ENCODE results near the gene TRAPPC2B. TPM values are rescaled to one million over a fixed set of nuclear protein-coding genes. Genes with fewer than 3 reads are reported as not detected.

TRAPPC2B gene
- total and polyA plus RNA-seq, 2 of the 13 experiments (the other 11 are each of a cell fraction or from before 2014, with no cell fraction given): 13.3 to 17.7 TPM

DNA sequence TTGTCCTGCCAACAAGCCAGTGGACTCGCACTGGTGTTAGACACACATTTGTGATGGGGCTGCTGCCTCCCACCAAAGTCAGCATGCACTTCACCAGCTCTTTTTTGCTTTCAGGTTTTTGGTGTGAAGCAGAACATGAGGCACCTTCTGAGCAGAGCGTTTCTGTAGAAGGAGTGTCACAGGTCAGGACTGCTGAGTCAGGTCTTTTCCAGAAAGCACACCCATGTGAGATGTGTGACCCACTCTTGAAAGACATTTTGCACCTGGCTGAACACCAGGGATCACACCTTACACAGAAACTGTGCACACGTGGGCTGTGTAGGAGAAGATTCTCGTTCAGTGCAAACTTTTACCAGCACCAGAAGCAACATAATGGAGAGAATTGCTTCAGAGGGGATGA, 7.4 kb upstream of the TRAPPC2B start (continued):
- TF ChIP-seq, protein P1, sequence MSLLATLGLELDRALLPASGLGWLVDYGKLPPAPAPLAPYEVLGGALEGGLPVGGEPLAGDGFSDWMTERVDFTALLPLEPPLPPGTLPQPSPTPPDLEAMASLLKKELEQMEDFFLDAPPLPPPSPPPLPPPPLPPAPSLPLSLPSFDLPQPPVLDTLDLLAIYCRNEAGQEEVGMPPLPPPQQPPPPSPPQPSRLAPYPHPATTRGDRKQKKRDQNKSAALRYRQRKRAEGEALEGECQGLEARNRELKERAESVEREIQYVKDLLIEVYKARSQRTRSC (CRISPR knock-in tag; IDR thresholded peaks at IDR 0.05; ENCODE audit: low read depth): no peak
- TF ChIP-seq, protein P2, sequence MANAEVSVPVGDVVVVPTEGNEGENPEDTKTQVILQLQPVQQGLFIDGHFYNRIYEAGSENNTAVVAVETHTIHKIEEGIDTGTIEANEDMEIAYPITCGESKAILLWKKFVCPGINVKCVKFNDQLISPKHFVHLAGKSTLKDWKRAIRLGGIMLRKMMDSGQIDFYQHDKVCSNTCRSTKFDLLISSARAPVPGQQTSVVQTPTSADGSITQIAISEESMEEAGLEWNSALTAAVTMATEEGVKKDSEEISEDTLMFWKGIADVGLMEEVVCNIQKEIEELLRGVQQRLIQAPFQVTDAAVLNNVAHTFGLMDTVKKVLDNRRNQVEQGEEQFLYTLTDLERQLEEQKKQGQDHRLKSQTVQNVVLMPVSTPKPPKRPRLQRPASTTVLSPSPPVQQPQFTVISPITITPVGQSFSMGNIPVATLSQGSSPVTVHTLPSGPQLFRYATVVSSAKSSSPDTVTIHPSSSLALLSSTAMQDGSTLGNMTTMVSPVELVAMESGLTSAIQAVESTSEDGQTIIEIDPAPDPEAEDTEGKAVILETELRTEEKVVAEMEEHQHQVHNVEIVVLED (CRISPR knock-in tag; IDR thresholded peaks at IDR 0.05; ENCODE audit: borderline replicate concordance): no peak

DNA sequence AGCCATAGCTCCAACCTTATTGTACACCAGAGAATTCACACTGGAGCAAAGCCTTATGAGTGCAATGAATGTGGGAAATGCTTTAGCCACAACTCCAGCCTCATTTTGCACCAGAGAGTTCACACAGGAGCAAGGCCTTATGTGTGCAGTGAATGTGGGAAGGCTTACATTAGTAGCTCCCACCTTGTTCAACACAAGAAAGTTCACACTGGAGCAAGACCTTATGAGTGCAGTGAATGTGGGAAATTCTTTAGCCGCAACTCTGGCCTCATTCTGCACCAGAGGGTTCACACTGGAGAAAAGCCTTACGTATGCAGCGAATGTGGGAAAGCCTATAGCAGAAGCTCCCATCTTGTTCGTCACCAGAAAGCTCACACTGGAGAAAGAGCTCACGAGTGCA, 5.9 kb upstream of the TRAPPC2B start:
- ChIA-PET CTCF (ENCODE audit: low intra/inter-chr PET ratio, low total read pairs) (no interaction called here), POLR2A (no interaction called here)
- in situ Hi-C loops (cut with HindIII; ENCODE audit: extremely low pct_ligation_motif_present, low pct_unique_long_range_greater_than_20kb): no loop called here
- Histone ChIP-seq H4K20me1 (ENCODE audit: insufficient read depth, low read length) (no peaks in the 10 kb centered on the region), H3K79me2 (ENCODE audit: insufficient read depth, low read length) (peaks cover 13% of the 10 kb centered on the region), H3K9me3 (ENCODE audit: low read length) (no peaks in the 10 kb centered on the region), H3K36me3 (replicated peaks in 1 of 2; ENCODE audit: control insufficient read depth in 1 of 2, insufficient read depth in 2 of 2, low read length in 2 of 2) (peaks cover 9 to 62% of the 10 kb centered on the region in 2 experiments), H2AFZ (ENCODE audit: low read length) (no peak overlapping the region), H3K4me3 (replicated peaks in 1 of 3; ENCODE audit: insufficient read depth in 1 of 3, low read depth in 2 of 3, low read length in 3 of 3) (no peak overlapping the region), H3K9ac (ENCODE audit: insufficient read depth, low read depth, low read length) (no peak overlapping the region), H3K4me2 (ENCODE audit: low read depth, low read length) (no peak overlapping the region), H3K27me3 (ENCODE audit: control insufficient read depth in 1 of 2, insufficient read depth in 2 of 2, low read length in 2 of 2) (no peaks in the 10 kb centered on the region), H3K27ac (ENCODE audit: extremely low read length, insufficient read depth, low read length) (no peak overlapping the region), H3K4me1 (ENCODE audit: insufficient read depth, low read length) (peaks cover 18% of the 10 kb centered on the region)
- TF ChIP-seq ZFP90 (CRISPR knock-in tag; IDR thresholded peaks at IDR 0.05; ENCODE audit: borderline replicate concordance) (no peak), GFI1 (CRISPR knock-in tag; IDR thresholded peaks at IDR 0.05; ENCODE audit: borderline replicate concordance) (no peak), FOXK1 (CRISPR knock-in tag; IDR thresholded peaks at IDR 0.05; ENCODE audit: borderline replicate concordance, low read depth) (no peak), ZNF7 (CRISPR knock-in tag; IDR thresholded peaks at IDR 0.05) (no peak)
- TF ChIP-seq, protein P3, sequence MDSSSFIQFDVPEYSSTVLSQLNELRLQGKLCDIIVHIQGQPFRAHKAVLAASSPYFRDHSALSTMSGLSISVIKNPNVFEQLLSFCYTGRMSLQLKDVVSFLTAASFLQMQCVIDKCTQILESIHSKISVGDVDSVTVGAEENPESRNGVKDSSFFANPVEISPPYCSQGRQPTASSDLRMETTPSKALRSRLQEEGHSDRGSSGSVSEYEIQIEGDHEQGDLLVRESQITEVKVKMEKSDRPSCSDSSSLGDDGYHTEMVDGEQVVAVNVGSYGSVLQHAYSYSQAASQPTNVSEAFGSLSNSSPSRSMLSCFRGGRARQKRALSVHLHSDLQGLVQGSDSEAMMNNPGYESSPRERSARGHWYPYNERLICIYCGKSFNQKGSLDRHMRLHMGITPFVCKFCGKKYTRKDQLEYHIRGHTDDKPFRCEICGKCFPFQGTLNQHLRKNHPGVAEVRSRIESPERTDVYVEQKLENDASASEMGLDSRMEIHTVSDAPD (CRISPR knock-in tag; IDR thresholded peaks at IDR 0.05): no peak
- DNase-seq (ENCODE audit: low spot score) (no peak), ATAC-seq (no peak), FAIRE-seq (no peak)
- intact Hi-C loops (cut with micrococcal nuclease; ENCODE audit: unreplicated experiment): no loop called here
- no TSS peak for BruUV-seq (replicated peaks)
- 99% methylated on average over 5 of the region's 5 CpGs for WGBS (ENCODE audit: low lambda C conversion rate)
